GM23338 (cell line): ENCODE data around the gene MYO5C. TPM values are rescaled to one million over a fixed set of nuclear protein-coding genes. Genes with fewer than 3 reads are reported as not detected.

Source experiments
- CREB1 ChIP-seq: fragments of 250-450 bp; sonication (Bioruptor Pico); IDR thresholded peaks from 2 replicates; pipeline ENCODE4 v1.5.0; 2020; ENCODE audit warnings: low read depth, mild to moderate bottlenecking, moderate library complexity
- REST ChIP-seq: IDR thresholded peaks from one replicate; pipeline ENCODE4 v1.6.1; 2018; ENCODE audit warnings: antibody characterized with exemption; ENCODE audit not compliant: unreplicated experiment
- STAT1 ChIP-seq: IDR thresholded peaks from one replicate; pipeline ENCODE4 v1.6.1; 2016; ENCODE audit warnings: antibody characterized with exemption; ENCODE audit not compliant: unreplicated experiment
- ZNF114 ChIP-seq: fragments of 250-450 bp; sonication (Bioruptor Pico); IDR thresholded peaks from 2 replicates; pipeline ENCODE4 v1.5.0; 2020; ENCODE audit warnings: mild to moderate bottlenecking, moderate library complexity
- ZNF331 ChIP-seq: fragments of 250-450 bp; sonication (Bioruptor Pico); IDR thresholded peaks from 2 replicates; pipeline ENCODE4 v1.5.0; 2020; ENCODE audit warnings: low read depth, mild to moderate bottlenecking, moderate library complexity
- ZNF462 ChIP-seq: fragments of 250-450 bp; sonication (Bioruptor Pico); IDR thresholded peaks from 2 replicates; pipeline ENCODE4 v1.5.0; 2020; ENCODE audit warnings: mild to moderate bottlenecking, moderate library complexity
- polyA plus RNA-seq: library from polyadenylated mRNA; unstranded; fragments of >200 nt; fragmentation: Nextera tagmentation; extraction: Ambion mirVana; gene quantifications from 2 replicates; pipeline ENCODE4 v1.2.1, GENCODE V29; 2016
- total RNA-seq: library from RNA; depleted of rRNA; stranded (reverse); fragments of >200 nt; shearing (Covaris generic); gene quantifications from 2 replicates; pipeline ENCODE4 v1.2.3, GENCODE V29; 2014

The MYO5C gene
- total and polyA plus RNA-seq, 2 experiments from 2014 or later: 7.9 to 28.8 TPM

- TF ChIP-seq REST (no peak), CREB1 (CRISPR knock-in tag) (no peak), STAT1 (no peak), ZNF462 (CRISPR knock-in tag) (no peak), ZNF114 (CRISPR knock-in tag) (no peak), ZNF331 (CRISPR knock-in tag) (no peak)
These were observed 74.5 kb downstream of the MYO5C start (continued) for GRCh38 chr15:52220937-52221660.
